KOPT-K1 (cell line): ENCODE results near the gene REG1A.

Experiments
- H3K27ac ChIP-seq: fragments of 200-600 bp; sonication (generic); 2 replicates; pipeline ENCODE4 v1.5.1; 2016; ENCODE audit warnings: antibody characterized with exemption, mild to moderate bottlenecking, low read depth, low read length; ENCODE audit not compliant: poor library complexity, severe bottlenecking
- H3K36me3 ChIP-seq: fragments of 200-600 bp; sonication (generic); 2 replicates; pipeline ENCODE4 v1.5.1; 2017; ENCODE audit warnings: antibody characterized with exemption, mild to moderate bottlenecking, low read length, moderate library complexity; ENCODE audit not compliant: insufficient read depth
- H3K9me3 ChIP-seq: fragments of 200-600 bp; sonication (generic); 2 replicates; pipeline ENCODE4 v1.5.1; 2017; ENCODE audit warnings: antibody characterized with exemption, low read length, mild to moderate bottlenecking; ENCODE audit not compliant: insufficient read depth, poor library complexity, severe bottlenecking

REG1A gene

GRCh38 chr2:79112269-79112668 lies 8.0 kb upstream of the REG1A start:
- Histone ChIP-seq H3K9me3 (no peaks in the 10 kb centered on the region), H3K36me3 (no peaks in the 10 kb centered on the region), H3K27ac (no peak overlapping the region)

DNA sequence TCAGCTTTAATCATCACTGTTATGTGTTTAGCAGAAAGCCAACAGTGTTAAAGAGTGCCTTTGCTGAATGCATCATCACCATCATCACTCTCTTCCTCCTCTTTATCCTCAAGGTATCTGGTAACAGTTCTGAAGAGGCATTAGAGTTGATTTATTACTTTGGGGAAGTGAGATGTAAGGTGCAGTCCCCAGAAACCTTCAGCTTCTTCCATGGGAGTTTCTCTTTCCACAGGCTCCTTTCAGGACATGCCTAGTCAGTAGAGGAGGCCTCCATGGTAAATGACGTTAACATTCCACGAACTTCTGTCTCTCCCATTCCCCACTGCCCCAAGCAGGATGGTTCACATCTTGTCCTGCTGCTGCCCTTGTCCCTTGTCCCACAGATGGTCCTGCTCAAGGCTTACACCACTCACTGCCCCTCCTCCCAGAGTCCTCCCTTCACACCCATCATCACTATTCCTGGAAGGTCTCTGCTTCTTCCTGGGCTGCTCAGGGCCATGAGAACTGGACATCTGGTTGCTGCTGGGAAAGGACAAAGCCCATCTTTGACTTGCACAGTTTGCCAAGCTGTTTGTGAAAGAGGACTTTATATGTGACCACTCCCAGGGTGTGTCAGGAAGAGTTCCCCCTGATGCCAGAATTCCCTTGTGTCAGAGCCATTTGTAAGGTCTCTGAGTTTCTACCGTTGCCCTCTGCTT lies 5.3 kb upstream of the REG1A start:
- Histone ChIP-seq H3K36me3 (no peaks in the 10 kb centered on the region), H3K27ac (no peak overlapping the region), H3K9me3 (no peaks in the 10 kb centered on the region)

DNA sequence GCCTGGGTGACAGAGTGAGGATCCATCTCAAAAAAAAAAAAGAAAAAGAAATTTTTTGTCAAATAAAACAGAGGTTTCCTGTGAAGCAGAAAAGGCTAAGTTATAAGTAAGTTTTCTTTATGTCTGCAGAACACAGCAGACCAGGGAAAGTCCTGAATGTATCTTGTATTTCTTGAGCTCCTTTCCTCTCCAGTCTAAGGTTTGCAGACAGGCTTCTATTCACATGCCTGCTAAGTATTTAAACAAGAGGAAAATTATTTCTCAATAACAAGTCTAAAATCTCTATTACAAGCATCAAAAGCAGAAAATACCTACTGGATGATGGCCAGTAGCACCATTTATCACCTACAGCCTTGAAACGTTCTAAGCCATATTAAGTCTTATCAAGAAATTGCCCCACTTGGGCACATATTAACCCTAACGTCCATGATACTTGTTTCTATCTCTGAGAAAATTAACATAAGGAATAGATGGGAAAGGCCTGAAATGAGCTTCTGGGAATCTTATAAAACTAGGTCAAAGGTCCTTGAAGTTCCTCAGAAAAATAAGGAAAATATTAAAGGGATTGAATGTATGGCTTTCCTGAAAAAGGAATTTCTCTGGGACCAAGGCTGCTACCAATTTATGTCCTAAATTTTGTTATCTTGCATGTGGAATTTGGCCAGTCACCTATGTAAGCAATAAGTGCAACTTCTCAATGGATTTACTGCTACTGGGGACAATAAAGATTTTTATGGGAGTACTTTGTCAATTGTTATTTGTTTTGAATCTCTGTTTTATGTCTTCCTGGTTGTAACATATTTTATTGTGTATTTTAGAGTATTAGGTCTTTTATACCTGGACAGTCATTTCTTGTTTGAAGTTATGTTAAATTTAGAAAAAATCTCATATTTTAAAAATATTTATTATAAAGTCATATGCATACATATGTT lies 3.0 kb upstream of the REG1A start:
- H3K36me3 ChIP-seq = no peaks in the 10 kb centered on the region

DNA sequence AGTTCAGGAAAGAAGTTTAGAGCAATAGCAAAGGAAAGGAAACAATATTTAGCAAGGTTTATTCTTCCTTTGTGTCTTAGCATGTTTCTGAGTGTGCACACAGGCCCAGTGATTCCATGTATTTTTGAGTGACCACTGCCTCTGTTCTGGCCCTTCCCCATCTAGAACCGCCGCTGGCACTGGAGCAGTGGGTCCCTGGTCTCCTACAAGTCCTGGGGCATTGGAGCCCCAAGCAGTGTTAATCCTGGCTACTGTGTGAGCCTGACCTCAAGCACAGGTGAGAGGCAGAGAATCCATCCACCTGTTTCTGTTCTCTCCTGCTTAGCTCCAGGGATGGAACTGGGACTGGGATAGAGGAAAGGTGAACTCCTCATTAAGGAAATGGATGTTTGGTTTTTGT lies 2.4 kb downstream of the REG1A start:
- H3K27ac ChIP-seq = no peak overlapping the region
- H3K36me3 ChIP-seq = no peaks in the 10 kb centered on the region
- no peaks in the 10 kb centered on the region for H3K9me3 ChIP-seq

More for the DNA sequence above, 3.0 kb upstream of the REG1A start:
- H3K9me3 ChIP-seq = no peaks in the 10 kb centered on the region
- H3K27ac ChIP-seq = no peak overlapping the region

DNA sequence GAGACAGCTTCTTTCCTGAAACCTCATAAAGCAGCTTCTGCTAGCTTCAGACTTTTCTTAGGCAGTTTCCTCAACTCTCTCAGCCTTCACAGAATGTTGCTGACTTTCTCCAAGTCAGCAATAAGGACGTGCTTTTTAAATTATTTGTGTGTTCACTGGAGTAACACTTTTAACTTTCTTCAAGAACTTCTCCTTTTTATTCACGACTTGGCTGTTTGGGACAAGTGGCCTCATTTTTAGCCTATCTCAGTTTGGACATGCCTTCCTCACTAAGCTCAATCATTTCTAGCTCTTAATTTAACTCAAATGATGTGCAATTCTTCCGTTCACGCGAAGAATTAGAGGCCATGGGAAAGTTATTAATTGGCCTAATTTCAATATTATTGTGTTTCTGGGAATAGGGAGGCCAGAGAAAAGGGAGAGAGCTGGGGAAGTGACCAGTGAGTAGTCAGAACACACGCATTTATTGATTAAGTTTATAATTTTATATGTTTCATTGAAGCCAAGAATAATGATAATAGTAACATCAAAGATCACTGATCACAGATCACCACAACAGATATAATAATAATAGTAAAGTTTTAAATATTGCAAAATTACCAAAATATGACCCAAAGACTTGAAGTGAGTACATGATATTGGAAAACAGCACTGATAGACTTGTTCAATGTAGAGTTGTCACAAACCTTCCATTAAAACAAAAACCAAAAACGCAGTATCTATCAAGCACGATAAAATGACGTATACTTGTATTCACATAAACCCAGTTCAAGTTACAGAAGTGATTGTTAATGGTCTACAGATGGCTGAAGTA lies 4.8 kb downstream of the REG1A start:
- Histone ChIP-seq H3K27ac (no peak overlapping the region), H3K9me3 (no peaks in the 10 kb centered on the region), H3K36me3 (no peaks in the 10 kb centered on the region)

GRCh38 chr2:79125721-79125985 lies 5.4 kb downstream of the REG1A start:
- no peaks in the 10 kb centered on the region for H3K9me3 ChIP-seq
- no peaks in the 10 kb centered on the region for H3K36me3 ChIP-seq
- H3K27ac ChIP-seq = no peak overlapping the region

DNA sequence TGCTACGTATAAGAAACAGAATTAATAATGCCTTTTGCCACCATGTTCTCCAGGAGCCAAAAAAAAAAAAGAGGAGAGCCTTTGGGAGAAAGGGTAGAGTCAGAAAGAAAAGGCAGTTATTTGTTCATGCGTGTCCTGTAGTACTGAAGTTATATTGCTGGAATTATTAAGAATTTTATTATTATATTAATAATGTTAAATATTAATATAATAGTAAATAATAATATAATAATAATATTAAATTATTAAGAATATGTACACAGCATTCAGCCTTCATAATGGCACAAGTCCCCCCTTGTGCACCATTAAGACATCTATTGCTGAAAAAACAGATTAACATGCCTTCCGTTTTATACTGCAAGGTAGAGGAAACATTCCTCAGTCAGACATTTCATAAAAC lies 8.1 kb downstream of the REG1A start:
- Histone ChIP-seq H3K36me3 (no peaks in the 10 kb centered on the region), H3K9me3 (no peaks in the 10 kb centered on the region), H3K27ac (no peak overlapping the region)

DNA sequence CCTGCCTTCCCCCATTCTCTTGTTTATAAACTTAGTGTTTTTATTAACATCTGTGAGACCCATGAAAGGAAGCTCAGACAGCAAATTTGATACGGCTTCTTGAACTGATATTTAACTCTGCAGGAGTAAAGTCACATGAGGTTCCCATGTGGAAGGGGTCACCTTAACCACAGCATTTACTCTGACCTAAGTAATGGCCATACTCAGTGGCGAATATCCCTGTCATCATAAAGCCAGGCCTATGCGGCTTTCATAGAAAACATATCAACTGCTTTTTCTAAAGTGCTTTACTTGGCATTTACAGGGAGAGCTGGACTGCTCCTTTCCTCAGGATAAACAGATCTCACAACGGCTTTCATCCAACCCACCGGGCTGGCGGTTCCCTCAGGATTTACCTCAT lies 9.0 kb downstream of the REG1A start:
- no peaks in the 10 kb centered on the region for H3K36me3 ChIP-seq
- H3K9me3 ChIP-seq = no peaks in the 10 kb centered on the region
- H3K27ac ChIP-seq = no peak overlapping the region

GRCh38 chr2:79129804-79130203 lies 9.5 kb downstream of the REG1A start:
- H3K27ac ChIP-seq = no peak overlapping the region
- H3K9me3 ChIP-seq = no peaks in the 10 kb centered on the region
- no peaks in the 10 kb centered on the region for H3K36me3 ChIP-seq

DNA sequence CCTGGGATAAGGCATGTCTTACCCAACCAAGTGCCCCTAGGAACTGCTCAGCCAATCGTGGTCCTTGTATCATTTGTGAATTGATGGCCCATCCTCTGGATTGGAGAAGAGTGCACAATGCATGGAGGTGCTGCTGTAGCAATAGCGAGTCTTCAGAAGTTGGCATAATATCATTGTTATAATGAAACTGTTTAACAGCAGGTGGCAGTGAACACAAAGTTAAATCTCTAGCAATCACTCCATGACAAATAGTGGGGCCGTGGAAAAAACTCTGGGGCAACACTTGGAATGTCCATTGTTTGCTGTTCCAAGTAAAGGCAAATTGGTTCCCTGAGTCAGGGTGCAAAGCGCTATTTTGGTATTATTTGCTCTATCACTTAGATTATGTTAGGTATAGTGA lies 11.4 kb downstream of the REG1A start:
- H3K36me3 ChIP-seq = no peaks in the 10 kb centered on the region
- no peak overlapping the region for H3K27ac ChIP-seq
- no peaks in the 10 kb centered on the region for H3K9me3 ChIP-seq

DNA sequence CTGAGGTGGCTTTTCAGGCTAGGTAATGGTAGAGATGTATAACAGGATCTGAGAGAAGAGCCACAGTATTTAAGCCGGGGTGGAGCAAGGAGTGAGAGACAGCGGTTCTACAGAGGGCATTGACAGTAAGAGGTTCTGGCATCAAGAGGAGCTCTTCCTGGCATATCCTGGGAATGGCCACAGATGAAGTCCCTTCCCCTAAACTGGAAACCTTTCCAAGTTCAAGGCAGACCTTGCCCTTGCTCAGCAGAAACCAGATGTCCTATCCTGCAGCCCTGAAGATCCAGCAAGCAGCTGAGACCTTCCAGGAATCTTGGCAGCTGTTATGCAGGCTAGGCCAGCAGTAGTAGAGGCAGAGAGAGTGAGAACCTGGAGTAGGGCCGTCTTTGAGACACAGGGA lies 18.1 kb downstream of the REG1A start:
- Histone ChIP-seq H3K36me3 (no peaks in the 10 kb centered on the region), H3K27ac (no peak overlapping the region), H3K9me3 (no peaks in the 10 kb centered on the region)

DNA sequence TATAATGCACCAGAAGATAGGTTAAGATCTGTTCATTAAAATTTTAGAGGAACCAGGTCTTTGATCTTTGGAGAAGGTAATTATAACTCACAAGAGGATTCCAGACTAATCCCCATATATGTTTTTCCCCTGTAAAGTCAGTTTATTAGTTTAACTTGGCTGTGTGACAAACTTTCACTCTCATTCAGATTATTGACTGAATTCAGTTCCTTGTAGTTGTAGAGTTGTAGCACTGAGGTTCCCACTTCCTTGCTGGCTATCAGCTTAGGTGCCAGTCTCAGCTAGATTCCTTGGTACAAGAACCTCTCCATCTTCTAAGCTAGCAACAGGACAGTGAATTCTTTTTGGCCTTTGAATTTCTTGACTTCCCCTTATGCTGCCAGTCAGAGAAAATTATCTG lies 19.1 kb downstream of the REG1A start:
- Histone ChIP-seq H3K27ac (no peak overlapping the region), H3K9me3 (no peaks in the 10 kb centered on the region), H3K36me3 (no peaks in the 10 kb centered on the region)

GRCh38 chr2:79155826-79156476 lies 35.7 kb downstream of the REG1A start:
- Histone ChIP-seq H3K36me3 (no peaks in the 10 kb centered on the region), H3K27ac (no peak overlapping the region), H3K9me3 (no peaks in the 10 kb centered on the region)

- H3K36me3 ChIP-seq = no peaks in the 10 kb centered on the region
- no peak overlapping the region for H3K27ac ChIP-seq
- no peaks in the 10 kb centered on the region for H3K9me3 ChIP-seq
These were observed 38.7 kb downstream of the REG1A start for GRCh38 chr2:79159030-79159429.

DNA sequence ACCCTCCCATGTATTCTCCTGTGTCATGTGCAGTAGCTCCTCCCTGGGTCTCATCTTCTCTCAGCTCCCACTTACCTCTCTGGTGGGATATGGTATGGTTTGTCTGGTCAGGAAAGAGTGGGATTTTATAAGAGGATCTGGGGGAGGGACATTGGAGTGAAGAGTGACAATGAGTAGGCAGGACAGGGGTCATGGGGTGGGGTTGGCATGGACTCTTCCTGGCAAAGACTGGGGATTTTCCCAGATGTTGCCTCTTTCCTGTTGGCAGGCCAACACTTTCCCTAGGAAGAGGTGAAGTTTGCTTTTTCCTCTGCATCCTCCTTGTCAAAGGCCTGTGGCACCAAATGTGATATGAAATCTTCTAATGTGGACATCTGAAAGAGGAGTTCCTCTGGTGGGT lies 39.4 kb downstream of the REG1A start, which contains the start of gene REG3A:
REG3A (minus strand) TSS at position 101 of the 400 bp plus-strand sequence. CDS start 348 bp downstream, outside the sequence.
- Histone ChIP-seq H3K9me3 (no peaks in the 10 kb centered on the region), H3K36me3 (no peaks in the 10 kb centered on the region), H3K27ac (no peak within 1 kb of the TSS)
